Panc1 (cell line): Measurements from ENCODE around the gene SRGAP3. TPM values are rescaled to one million over a fixed set of nuclear protein-coding genes. Genes with fewer than 3 reads are reported as not detected.

ENCODE experiments used
- ATAC-seq: fragments of 200-7000 bp; cut with Tn5 transposase; 2 replicates; pipeline ENCODE4 v1.9.1; 2020; ENCODE audit warnings: mild to moderate bottlenecking, moderate library complexity
- BruUV-seq: library from RNA; stranded (reverse); fragments of 400-500 nt; replicated peaks from 2 replicates; lab custom pipeline; 2021; lab: Mats Ljungman, UMichigan
- CTCF ChIA-PET: fragments of 300-600 bp; sonication (Branson Sonifier 250); formaldehyde crosslinking; loops from one replicate; lab custom pipeline; 2022; ENCODE audit warnings: antibody characterized with exemption; lab: Charles Lee
- POLR2A ChIA-PET: fragments of 300-600 bp; sonication (Branson Sonifier 250); formaldehyde crosslinking; loops from one replicate; lab custom pipeline; 2022; ENCODE audit warnings: antibody characterized with exemption; lab: Charles Lee
- DNase-seq: peaks from one replicate; pipeline ENCODE4 v3.0.0-alpha.2; 2010; ENCODE audit warnings: low read depth, low spot score
- H3K27ac ChIP-seq: 2 replicates; pipeline ENCODE4 v1.5.1; 2011; ENCODE audit warnings: mild to moderate bottlenecking, low read length, inconsistent platforms
- H3K27me3 ChIP-seq: fragments of 200-500 bp; sonication (Bioruptor generic); 2 replicates; pipeline ENCODE4 v1.6.0; 2014; ENCODE audit warnings: low read length, inconsistent platforms; ENCODE audit not compliant: control insufficient read depth, insufficient read depth
- H3K36me3 ChIP-seq: fragments of 200-500 bp; sonication (Bioruptor generic); 2 replicates; pipeline ENCODE4 v1.5.1; 2014; ENCODE audit warnings: inconsistent platforms, mild to moderate bottlenecking, low read length, moderate library complexity; ENCODE audit not compliant: control insufficient read depth, insufficient read depth
- H3K4me1 ChIP-seq: 2 replicates; pipeline ENCODE4 v1.5.1; 2011; ENCODE audit warnings: inconsistent platforms, mild to moderate bottlenecking, low read length, moderate library complexity; ENCODE audit not compliant: control insufficient read depth, insufficient read depth
- H3K4me3 ChIP-seq, 2 experiments: 2 replicates each; pipeline ENCODE4 v1.5.1; 2011 to 2012; ENCODE audit warnings: low read depth in 2 of 2, low read length in 2 of 2, mild to moderate bottlenecking in 2 of 2, inconsistent platforms in 1 of 2, moderate library complexity in 1 of 2
- H3K9me3 ChIP-seq: fragments of 200-500 bp; sonication (Bioruptor generic); 2 replicates; pipeline ENCODE4 v1.5.1; 2014; ENCODE audit warnings: low read depth, mild to moderate bottlenecking, inconsistent platforms, low read length, moderate library complexity; ENCODE audit not compliant: control insufficient read depth, insufficient read depth
- POLR2AphosphoS5 ChIP-seq: IDR thresholded peaks from 2 replicates; pipeline ENCODE4 v1.6.1; 2012; ENCODE audit warnings: mild to moderate bottlenecking, low read depth, low read length, moderate library complexity
- REST ChIP-seq, 2 experiments: IDR thresholded peaks; 2 replicates each; pipeline ENCODE4 v1.6.1; 2011 to 2012; ENCODE audit warnings: low read depth in 2 of 2, control low read depth in 1 of 2, low read length in 1 of 2, mild to moderate bottlenecking in 1 of 2, moderate library complexity in 1 of 2; ENCODE audit not compliant: insufficient read depth in 1 of 2
- SIN3A ChIP-seq: IDR thresholded peaks from 2 replicates; pipeline ENCODE4 v1.6.1; 2012; ENCODE audit warnings: low read depth, mild to moderate bottlenecking, low read length, moderate library complexity, borderline replicate concordance; ENCODE audit not compliant: insufficient read depth
- TCF7L2 ChIP-seq: IDR thresholded peaks from 2 replicates; pipeline ENCODE4 v1.6.1; 2011; ENCODE audit warnings: mild to moderate bottlenecking, low read depth, low read length, inconsistent platforms
- in situ Hi-C: cut with HindIII; loops from 2 replicates; pipeline ENCODE4 v1.10.0; 2016; ENCODE audit warnings: low sequenced_read_pairs, low pct_unique_long_range_greater_than_20kb
- intact Hi-C: fragments of 100-400 bp; cut with micrococcal nuclease; formaldehyde crosslinking; loops from one replicate; pipeline ENCODE4 v1.10.0; 2022; ENCODE audit not compliant: unreplicated experiment
- total RNA-seq: library from RNA; stranded (reverse); gene quantifications from one replicate; pipeline ENCODE4 v1.2.1, GENCODE V29; 2021; ENCODE audit not compliant: unreplicated experiment
- TF ChIP-seq, protein P1 (sequence below): fragments of 450-650 bp; IDR thresholded peaks from 2 replicates; pipeline ENCODE4 v1.5.1; 2017; ENCODE audit warnings: mild to moderate bottlenecking

The SRGAP3 gene
- total RNA-seq, 1 experiment from 2014 or later, result 0.82 TPM

GRCh38 chr3:9024341-9024740 lies 225.1 kb downstream of the SRGAP3 start:
- no peaks in the 10 kb centered on the region for H3K4me1 ChIP-seq
- no TSS peak for BruUV-seq

DNA sequence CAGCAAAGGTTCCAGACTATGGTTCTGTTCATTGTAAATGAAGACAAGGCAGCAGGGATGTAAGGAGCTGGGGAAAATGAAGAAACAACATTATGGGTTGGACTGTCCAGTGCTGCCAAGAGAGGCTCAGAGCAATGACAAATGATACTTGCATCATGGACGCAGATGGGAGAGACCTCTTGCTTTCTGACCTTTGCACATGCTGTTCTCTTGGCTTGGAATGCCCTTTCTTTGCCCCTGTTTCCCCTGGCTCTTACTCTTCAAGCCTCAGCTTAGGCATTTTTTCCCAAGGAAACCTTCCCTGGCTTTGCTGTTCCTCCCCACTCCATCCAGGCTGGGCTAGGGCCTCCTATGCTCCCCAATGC lies 226.2 kb downstream of the SRGAP3 start:
- Histone ChIP-seq H3K9me3 (no peaks in the 10 kb centered on the region), H3K4me3 (no peak overlapping the region), H3K4me1 (no peaks in the 10 kb centered on the region), H3K27me3 (no peaks in the 10 kb centered on the region; the same call in 1 of the 2 replicates), H3K27ac (no peak overlapping the region), H3K36me3 (no peaks in the 10 kb centered on the region)
- ATAC-seq, result no peak
- DNase-seq, result no peak
- TF ChIP-seq TCF7L2 (no peak), POLR2AphosphoS5 (no peak), REST (IDR thresholded peaks at IDR 0.05; ENCODE audit: insufficient read depth in 1 of 2, low read depth in 2 of 2, low read length in 1 of 2) (no peak), SIN3A (no peak)
- TF ChIP-seq, protein P1, sequence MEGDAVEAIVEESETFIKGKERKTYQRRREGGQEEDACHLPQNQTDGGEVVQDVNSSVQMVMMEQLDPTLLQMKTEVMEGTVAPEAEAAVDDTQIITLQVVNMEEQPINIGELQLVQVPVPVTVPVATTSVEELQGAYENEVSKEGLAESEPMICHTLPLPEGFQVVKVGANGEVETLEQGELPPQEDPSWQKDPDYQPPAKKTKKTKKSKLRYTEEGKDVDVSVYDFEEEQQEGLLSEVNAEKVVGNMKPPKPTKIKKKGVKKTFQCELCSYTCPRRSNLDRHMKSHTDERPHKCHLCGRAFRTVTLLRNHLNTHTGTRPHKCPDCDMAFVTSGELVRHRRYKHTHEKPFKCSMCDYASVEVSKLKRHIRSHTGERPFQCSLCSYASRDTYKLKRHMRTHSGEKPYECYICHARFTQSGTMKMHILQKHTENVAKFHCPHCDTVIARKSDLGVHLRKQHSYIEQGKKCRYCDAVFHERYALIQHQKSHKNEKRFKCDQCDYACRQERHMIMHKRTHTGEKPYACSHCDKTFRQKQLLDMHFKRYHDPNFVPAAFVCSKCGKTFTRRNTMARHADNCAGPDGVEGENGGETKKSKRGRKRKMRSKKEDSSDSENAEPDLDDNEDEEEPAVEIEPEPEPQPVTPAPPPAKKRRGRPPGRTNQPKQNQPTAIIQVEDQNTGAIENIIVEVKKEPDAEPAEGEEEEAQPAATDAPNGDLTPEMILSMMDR, result no peak
- in situ Hi-C loops (no loop called here), intact Hi-C loops (no loop called here)
- BruUV-seq, result no TSS peak
- POLR2A ChIA-PET, result no interaction called here
- CTCF ChIA-PET, result no interaction called here

More at GRCh38 chr3:9024341-9024740, 225.1 kb downstream of the SRGAP3 start:
- Histone ChIP-seq H3K27ac (no peak overlapping the region), H3K4me3 (no peak overlapping the region), H3K27me3 (no peaks in the 10 kb centered on the region; the same call in 1 of the 2 replicates), H3K9me3 (no peaks in the 10 kb centered on the region), H3K36me3 (no peaks in the 10 kb centered on the region)
- in situ Hi-C loops (no loop called here), intact Hi-C loops (no loop called here)
- ChIA-PET CTCF (no interaction called here), POLR2A (no interaction called here)
- TF ChIP-seq SIN3A (no peak), REST (IDR thresholded peaks at IDR 0.05; ENCODE audit: insufficient read depth in 1 of 2, low read depth in 2 of 2, low read length in 1 of 2) (no peak), TCF7L2 (no peak), POLR2AphosphoS5 (no peak)
- TF ChIP-seq, protein P1, result no peak
- DNase-seq, result no peak
- no peak for ATAC-seq
